CD4-positive, CD25-positive, alpha-beta regulatory T cell (primary cell): ENCODE results near the gene GSG1. TPM values are rescaled to one million over a fixed set of nuclear protein-coding genes. Genes with fewer than 3 reads are reported as not detected.
"Not testable (repeated sequence)": the region's sequence is repeated elsewhere in the genome, so short reads cannot be mapped to it uniquely, and the experiment has no call there.

ENCODE experiments used
- ATAC-seq, 2 donors: fragments of 150-1000 bp; cut with Tn5 transposase; one replicate each; pipeline ENCODE4 v1.10.0; 2021; ENCODE audit warnings: low read depth in 2 of 2, moderate number of reproducible peaks in 2 of 2, moderate library complexity in 1 of 2
- DNase-seq, 3 donors: peaks; one replicate each; pipeline versions ENCODE4 v3.0.0 to v3.0.0-alpha.2; 2012 to 2022; ENCODE audit warnings: mixed read lengths in 1 of 3
- H3K27ac ChIP-seq: one replicate; pipeline ENCODE4 v1.7.0; 2013; ENCODE audit warnings: mild to moderate bottlenecking, low read length; ENCODE audit not compliant: insufficient read depth, poor library complexity, severe bottlenecking
- H3K27me3 ChIP-seq: one replicate; pipeline ENCODE4 v1.7.0; 2013; ENCODE audit warnings: low read length; ENCODE audit not compliant: control insufficient read depth, insufficient read depth
- H3K36me3 ChIP-seq: one replicate; pipeline ENCODE4 v1.7.0; 2013; ENCODE audit warnings: mild to moderate bottlenecking, low read length, moderate library complexity; ENCODE audit not compliant: control insufficient read depth, insufficient read depth
- H3K4me1 ChIP-seq: 2 replicates; pipeline ENCODE4 v1.7.0; 2013; ENCODE audit warnings: mild to moderate bottlenecking, low read length; ENCODE audit not compliant: insufficient read depth, control insufficient read depth, poor library complexity, severe bottlenecking
- H3K4me3 ChIP-seq: one replicate; pipeline ENCODE4 v1.7.0; 2013; ENCODE audit warnings: low read depth, mild to moderate bottlenecking, low read length, moderate library complexity
- H3K9me3 ChIP-seq, 2 experiments: 1 replicate in 1 of 2; 2 replicates in 1 of 2; pipeline ENCODE4 v1.7.0; 2013; ENCODE audit warnings: low read length in 2 of 2, mild to moderate bottlenecking in 1 of 2, moderate library complexity in 1 of 2; ENCODE audit not compliant: control insufficient read depth in 2 of 2
- H3K27ac Mint-ChIP-seq, 3 donors: one replicate each; pipeline ENCODE4 v1.8.0; 2020 to 2022; ENCODE audit warnings: mild to moderate bottlenecking in 3 of 3, mixed read lengths in 3 of 3, moderate library complexity in 2 of 3
- H3K27me3 Mint-ChIP-seq: one replicate; pipeline ENCODE4 v1.8.0; 2022; ENCODE audit warnings: mild to moderate bottlenecking, mixed read lengths
- H3K36me3 Mint-ChIP-seq: one replicate; pipeline ENCODE4 v1.8.0; 2020; ENCODE audit warnings: mixed read lengths
- H3K4me1 Mint-ChIP-seq, 4 donors: one replicate each; pipeline ENCODE4 v1.8.0; 2020 to 2022; ENCODE audit warnings: mixed read lengths in 4 of 4, mild to moderate bottlenecking in 1 of 4
- H3K4me3 Mint-ChIP-seq, 4 donors: one replicate each; pipeline ENCODE4 v1.8.0; 2020 to 2022; ENCODE audit warnings: mild to moderate bottlenecking in 4 of 4, mixed read lengths in 4 of 4, moderate library complexity in 3 of 4
- H3K9me3 Mint-ChIP-seq, 7 donors: one replicate each; pipeline ENCODE4 v1.8.0; 2020 to 2022; ENCODE audit warnings: mixed read lengths in 7 of 7, mild to moderate bottlenecking in 3 of 7, moderate library complexity in 2 of 7
- polyA plus RNA-seq, 4 donors: library from polyadenylated mRNA; unstranded; fragments of 300-500 nt; fragmentation: Illumina TruSeq; gene quantifications; one replicate each; pipeline ENCODE4 v1.2.3, GENCODE V29; 2021
- total RNA-seq: library from RNA; stranded (reverse); gene quantifications from one replicate; pipeline ENCODE4 v1.2.3, GENCODE V29; 2022

The GSG1 gene
- total and polyA plus RNA-seq, 5 donors from 2014 or later, result 0.45 TPM; not detected in 4

DNA sequence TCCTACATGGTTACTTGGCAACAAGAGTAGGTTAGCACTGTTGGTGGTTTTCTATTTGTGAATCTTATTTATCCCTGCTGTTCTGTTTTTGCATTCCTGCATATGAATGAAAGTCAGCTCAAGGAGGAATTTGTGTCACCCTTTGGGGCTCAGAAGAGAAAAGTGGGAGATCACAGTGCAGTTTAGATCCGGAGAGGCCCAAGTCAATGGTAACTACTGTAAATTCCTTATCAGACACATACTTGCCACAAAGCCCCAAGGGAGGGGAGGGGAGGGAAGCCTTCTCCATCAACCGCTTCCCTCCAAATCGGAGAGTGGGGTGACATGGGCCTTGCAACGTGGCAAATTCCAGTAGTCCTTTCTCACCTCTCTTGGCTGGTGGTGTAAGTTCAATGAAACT lies 15.0 kb downstream of the GSG1 start:
- Histone ChIP-seq H3K9me3 (no peaks in the 10 kb centered on the region), H3K27ac (no peak overlapping the region), H3K27me3 (no peaks in the 10 kb centered on the region), H3K36me3 (no peaks in the 10 kb centered on the region), H3K4me1 (no peaks in the 10 kb centered on the region), H3K4me3 (no peak overlapping the region)
- no peak for ATAC-seq
- Mint-ChIP-seq H3K4me3 (no peak overlapping the region), H3K9me3 (no peaks in the 10 kb centered on the region), H3K27me3 (peaks cover 5% of the 10 kb centered on the region), H3K27ac (no peak overlapping the region), H3K36me3 (peaks cover 11% of the 10 kb centered on the region), H3K4me1 (no peaks in the 10 kb centered on the region)
- no peak for DNase-seq

DNA sequence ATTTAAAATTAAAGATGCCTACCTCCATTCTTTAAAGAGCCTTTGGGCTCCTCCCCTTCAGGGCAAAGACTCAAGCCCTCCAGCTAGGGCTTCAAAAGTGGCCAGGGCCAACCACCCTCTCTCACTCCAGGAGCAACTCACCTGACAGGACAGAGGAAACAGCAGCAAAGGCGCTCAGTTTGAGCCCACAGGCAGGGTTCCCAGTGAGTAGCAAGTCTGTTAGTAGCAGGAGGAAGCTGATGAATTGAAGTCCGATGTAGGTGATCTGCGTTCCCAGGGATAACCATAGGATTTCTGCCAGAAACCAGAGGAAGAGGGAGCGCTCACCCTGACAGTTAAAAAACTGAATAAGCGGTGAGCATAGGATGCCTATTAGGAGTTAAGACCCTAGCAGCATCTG lies 15.7 kb downstream of the GSG1 start:
- Histone ChIP-seq H3K36me3 (no peaks in the 10 kb centered on the region), H3K4me1 (no peaks in the 10 kb centered on the region), H3K9me3 (no peaks in the 10 kb centered on the region), H3K27ac (no peak overlapping the region), H3K4me3 (no peak overlapping the region), H3K27me3 (no peaks in the 10 kb centered on the region)
- Mint-ChIP-seq H3K27me3 (peaks cover 5% of the 10 kb centered on the region), H3K27ac (no peak overlapping the region), H3K4me3 (no peak overlapping the region), H3K9me3 (no peaks in the 10 kb centered on the region), H3K4me1 (no peaks in the 10 kb centered on the region), H3K36me3 (peaks cover 16% of the 10 kb centered on the region)
- no peak for ATAC-seq
- DNase-seq, result no peak

DNA sequence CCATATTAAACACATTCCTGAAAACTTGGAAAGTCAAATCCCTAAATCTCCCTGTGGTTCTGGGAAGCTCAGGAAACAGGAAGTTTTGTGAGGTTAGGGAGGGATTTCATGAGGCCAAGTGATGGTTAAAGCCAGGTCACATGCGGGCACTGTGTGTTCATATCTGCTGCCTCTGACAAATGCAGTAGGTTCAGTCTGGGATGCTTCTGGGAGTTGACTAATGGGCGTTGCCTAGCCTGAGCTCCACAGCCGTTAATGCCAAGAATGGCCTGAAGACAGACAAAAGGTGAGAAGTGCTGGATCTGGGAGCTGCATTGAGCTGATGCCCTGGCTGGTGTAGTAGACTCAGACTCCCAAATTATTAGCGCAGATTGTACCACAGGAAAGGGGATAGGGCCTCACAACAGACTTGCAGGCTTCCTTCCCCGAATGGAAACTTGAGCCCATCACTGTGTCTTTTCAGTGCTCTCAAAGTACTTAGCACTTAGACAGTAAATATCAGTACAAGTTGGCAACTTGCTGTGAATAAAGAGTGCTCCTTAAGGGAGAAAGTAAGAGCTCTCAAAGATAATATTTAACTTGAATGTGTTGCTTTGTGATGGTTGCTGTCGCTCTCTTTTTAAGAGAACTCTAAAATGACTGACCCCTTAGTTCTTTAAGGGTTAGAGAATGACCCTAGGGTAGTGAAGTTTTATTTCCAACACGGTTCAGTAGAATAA lies 17.3 kb downstream of the GSG1 start:
- H3K27me3 Mint-ChIP-seq, result no peaks in the 10 kb centered on the region
- no peak for ATAC-seq
- no peaks in the 10 kb centered on the region for H3K4me1 Mint-ChIP-seq
- no peak overlapping the region for H3K4me3 Mint-ChIP-seq
- no peak overlapping the region for H3K27ac ChIP-seq
- DNase-seq, result no peak
- H3K4me3 ChIP-seq, result no peak overlapping the region
- no peaks in the 10 kb centered on the region for H3K9me3 ChIP-seq
- peaks cover 26% of the 10 kb centered on the region for H3K36me3 Mint-ChIP-seq
- no peak overlapping the region for H3K27ac Mint-ChIP-seq
- no peaks in the 10 kb centered on the region for H3K36me3 ChIP-seq
- no peaks in the 10 kb centered on the region for H3K4me1 ChIP-seq
- H3K9me3 Mint-ChIP-seq, result peaks cover 0 to 1% (median 0%) of the 10 kb centered on the region in 7 donors
- no peaks in the 10 kb centered on the region for H3K27me3 ChIP-seq

DNA sequence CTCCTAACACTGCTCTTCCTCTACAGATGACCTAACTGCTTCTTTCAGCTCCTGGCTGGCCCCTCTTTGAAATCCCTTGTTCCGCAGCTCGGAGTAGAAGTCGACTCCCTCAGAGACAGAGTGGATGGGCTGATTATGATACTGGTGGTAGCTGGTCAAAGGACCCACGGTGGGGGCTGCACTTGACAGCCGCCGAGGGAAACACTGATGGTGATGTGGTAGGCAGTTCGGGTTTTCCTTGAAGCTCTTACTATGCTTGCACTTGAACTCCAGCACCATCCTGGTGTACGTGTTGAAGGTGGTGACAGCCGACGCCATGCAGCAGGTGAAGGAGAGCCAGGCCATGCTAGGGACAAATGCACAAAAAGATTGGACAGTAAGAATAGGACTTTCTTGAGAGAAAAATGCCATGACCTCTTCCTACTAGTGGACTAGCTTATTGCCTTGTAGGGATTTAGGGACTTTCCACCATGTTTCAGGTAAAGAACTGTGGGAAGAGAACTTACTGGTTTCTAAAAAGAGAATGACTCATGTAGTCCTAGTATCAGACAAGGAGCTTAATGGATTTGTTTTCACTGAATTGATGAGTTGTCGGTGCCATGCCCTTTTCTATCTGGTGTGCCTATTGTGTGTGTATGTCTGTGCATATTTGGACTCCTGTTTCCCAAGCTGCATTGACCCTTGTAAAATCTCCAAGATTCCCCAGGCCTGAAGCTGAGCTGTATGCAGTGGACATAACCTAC lies 18.4 kb downstream of the GSG1 start:
- no peaks in the 10 kb centered on the region for H3K9me3 ChIP-seq
- Mint-ChIP-seq H3K9me3 (peaks cover 0 to 1% (median 0%) of the 10 kb centered on the region in 7 donors), H3K27ac (no peak overlapping the region), H3K27me3 (no peaks in the 10 kb centered on the region), H3K36me3 (peaks cover 34% of the 10 kb centered on the region), H3K4me1 (no peaks in the 10 kb centered on the region), H3K4me3 (no peak overlapping the region)
- DNase-seq (no peak), ATAC-seq (no peak)
- no peaks in the 10 kb centered on the region for H3K36me3 ChIP-seq
- H3K27ac ChIP-seq, result no peak overlapping the region
- no peaks in the 10 kb centered on the region for H3K27me3 ChIP-seq
- H3K4me3 ChIP-seq, result no peak overlapping the region
- H3K4me1 ChIP-seq, result no peaks in the 10 kb centered on the region

DNA sequence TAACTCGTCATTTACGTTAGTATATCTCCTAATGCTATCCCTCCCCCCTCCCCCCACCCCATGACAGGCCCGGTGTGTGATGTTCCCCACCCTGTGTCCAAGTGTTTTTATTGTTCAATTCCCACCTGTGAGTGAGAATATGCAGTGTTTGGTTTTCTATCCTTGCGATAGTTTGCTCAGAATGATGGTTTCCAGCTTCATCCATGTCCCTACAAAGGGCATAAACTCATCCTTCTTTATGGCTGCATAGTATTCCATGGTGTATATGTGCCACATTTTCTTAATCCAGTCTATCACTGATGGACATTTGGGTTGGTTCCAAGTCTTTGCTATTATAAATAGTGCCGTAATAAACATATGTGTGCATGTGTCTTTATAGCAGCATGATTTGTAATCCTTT lies 19.8 kb downstream of the GSG1 start:
- H3K27ac ChIP-seq, H3K27me3 ChIP-seq, ATAC-seq, H3K4me1 Mint-ChIP-seq, H3K4me3 ChIP-seq, H3K9me3 ChIP-seq, H3K27me3 Mint-ChIP-seq, H3K9me3 Mint-ChIP-seq, H3K4me1 ChIP-seq, H3K27ac Mint-ChIP-seq, H3K36me3 ChIP-seq, DNase-seq, H3K4me3 Mint-ChIP-seq: not testable (repeated sequence)
- H3K36me3 Mint-ChIP-seq, result peaks cover 40% of the 10 kb centered on the region

DNA sequence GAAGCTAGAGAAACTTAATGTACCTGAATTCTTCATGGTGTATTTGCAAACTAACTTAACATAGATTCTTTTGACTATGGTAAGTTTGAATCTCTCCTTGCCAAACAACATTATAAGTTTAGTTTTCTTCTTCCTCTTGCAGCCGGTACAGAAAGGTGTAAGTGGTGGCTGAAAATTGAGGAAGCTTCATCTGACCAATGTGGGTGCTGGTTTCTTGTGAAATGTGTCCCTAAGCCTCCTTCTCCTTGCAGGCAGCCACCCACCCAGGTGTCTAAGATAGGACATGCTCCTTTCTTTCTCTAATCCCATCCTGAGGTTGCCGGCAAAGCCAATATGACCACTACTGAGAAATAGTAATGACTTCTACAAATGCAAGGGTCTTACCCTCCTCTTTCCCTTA lies 20.6 kb downstream of the GSG1 start:
- no peak overlapping the region for H3K4me3 ChIP-seq
- H3K27ac ChIP-seq, result no peak overlapping the region
- Mint-ChIP-seq H3K27me3 (no peaks in the 10 kb centered on the region), H3K9me3 (peaks cover 0 to 1% (median 0%) of the 10 kb centered on the region in 7 donors), H3K4me3 (no peak overlapping the region), H3K27ac (no peak overlapping the region), H3K36me3 (peaks cover 40% of the 10 kb centered on the region), H3K4me1 (no peaks in the 10 kb centered on the region)
- DNase-seq (no peak), ATAC-seq (no peak)
- no peaks in the 10 kb centered on the region for H3K9me3 ChIP-seq
- H3K36me3 ChIP-seq, result no peaks in the 10 kb centered on the region
- H3K4me1 ChIP-seq, result no peaks in the 10 kb centered on the region
- H3K27me3 ChIP-seq, result no peaks in the 10 kb centered on the region

DNA sequence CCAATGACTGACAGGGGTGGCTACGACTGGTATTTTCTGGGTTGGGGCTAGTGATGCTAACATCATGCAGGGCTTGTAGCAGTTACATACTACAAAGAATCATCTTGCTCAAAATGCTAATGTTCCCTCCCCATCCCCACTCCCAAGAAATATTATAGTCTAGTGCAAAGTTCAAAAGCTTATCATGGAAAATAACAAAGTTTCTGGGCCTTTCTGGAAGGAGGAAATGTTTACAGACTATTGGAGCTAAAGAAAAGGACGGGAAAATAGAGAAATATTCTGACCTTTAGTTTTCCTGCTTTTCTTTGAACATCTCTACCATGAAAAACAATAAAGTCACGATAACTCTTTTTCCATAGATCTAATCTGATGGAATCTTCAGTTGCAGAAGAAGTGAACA lies 23.2 kb downstream of the GSG1 start:
- Mint-ChIP-seq H3K9me3 (peaks cover 0 to 1% (median 0%) of the 10 kb centered on the region in 7 donors), H3K4me3 (no peak overlapping the region), H3K36me3 (peaks cover 45% of the 10 kb centered on the region), H3K27me3 (no peaks in the 10 kb centered on the region), H3K27ac (no peak overlapping the region), H3K4me1 (no peaks in the 10 kb centered on the region)
- H3K4me1 ChIP-seq, result no peaks in the 10 kb centered on the region
- H3K36me3 ChIP-seq, result no peaks in the 10 kb centered on the region
- no peaks in the 10 kb centered on the region for H3K27me3 ChIP-seq
- ATAC-seq (no peak), DNase-seq (no peak)
- H3K4me3 ChIP-seq, result no peak overlapping the region
- no peaks in the 10 kb centered on the region for H3K9me3 ChIP-seq
- no peak overlapping the region for H3K27ac ChIP-seq

DNA sequence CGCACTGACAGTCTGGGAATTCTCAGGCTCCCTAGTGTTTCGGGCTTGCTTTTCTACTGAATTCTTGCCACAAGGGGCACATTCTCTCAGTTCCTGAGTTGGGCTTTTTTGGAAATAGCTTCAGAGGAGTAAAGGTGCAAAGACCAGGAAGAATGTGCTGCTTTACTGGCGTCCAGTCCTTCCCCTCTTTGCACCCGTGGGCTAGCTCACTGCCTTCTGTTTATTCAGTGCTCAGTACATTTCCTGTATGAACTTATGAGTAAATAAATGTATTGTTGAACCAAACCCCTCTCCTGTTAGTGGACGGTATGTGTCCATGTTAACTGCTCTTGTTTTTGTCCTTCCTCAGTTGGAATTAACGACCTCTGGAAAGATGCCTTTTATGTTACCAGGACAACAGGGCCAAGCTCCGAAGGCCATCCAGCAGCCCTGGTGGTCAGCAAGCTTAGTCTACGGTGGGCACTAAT lies 24.0 kb downstream of the GSG1 start:
- no peak for ATAC-seq
- no peaks in the 10 kb centered on the region for H3K9me3 ChIP-seq
- no peak overlapping the region for H3K4me3 ChIP-seq
- no peaks in the 10 kb centered on the region for H3K36me3 ChIP-seq
- no peak overlapping the region for H3K27ac Mint-ChIP-seq
- H3K4me1 ChIP-seq, result no peaks in the 10 kb centered on the region
- DNase-seq, result no peak
- peaks cover 0 to 1% (median 0%) of the 10 kb centered on the region in 7 donors for H3K9me3 Mint-ChIP-seq
- H3K36me3 Mint-ChIP-seq, result peaks cover 40% of the 10 kb centered on the region
- no peaks in the 10 kb centered on the region for H3K27me3 ChIP-seq
- no peaks in the 10 kb centered on the region for H3K27me3 Mint-ChIP-seq
- H3K4me3 Mint-ChIP-seq, result no peak overlapping the region
- no peak overlapping the region for H3K27ac ChIP-seq
- no peaks in the 10 kb centered on the region for H3K4me1 Mint-ChIP-seq
